ENCODE measurements around the gene LTV1. TPM values are rescaled to one million over a fixed set of nuclear protein-coding genes. Genes with fewer than 3 reads are reported as not detected.

Gene LTV1
- total RNA-seq, 1 donor from 2014 or later: 22.5 TPM

DNA sequence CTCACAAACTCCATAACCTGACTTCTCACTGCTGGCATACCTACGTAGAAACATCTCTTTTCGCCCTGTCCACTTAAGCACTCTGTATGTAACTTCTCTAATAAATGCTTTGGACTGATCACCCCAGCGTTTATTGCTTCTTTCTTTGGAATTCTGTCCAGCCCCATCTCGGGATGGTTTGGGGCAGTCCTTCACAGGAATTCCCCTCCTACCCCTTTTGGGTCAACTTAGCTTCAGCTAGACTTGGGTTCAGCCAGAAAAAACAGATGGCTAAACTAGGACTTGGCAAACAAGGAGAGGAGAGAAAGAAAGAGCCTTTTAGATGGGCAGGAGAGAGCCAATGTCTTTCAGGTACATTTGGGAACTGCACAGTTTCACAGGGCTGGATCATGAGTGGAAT is 3.9 kb upstream of the LTV1 start:
- TF ChIP-seq, protein P1, sequence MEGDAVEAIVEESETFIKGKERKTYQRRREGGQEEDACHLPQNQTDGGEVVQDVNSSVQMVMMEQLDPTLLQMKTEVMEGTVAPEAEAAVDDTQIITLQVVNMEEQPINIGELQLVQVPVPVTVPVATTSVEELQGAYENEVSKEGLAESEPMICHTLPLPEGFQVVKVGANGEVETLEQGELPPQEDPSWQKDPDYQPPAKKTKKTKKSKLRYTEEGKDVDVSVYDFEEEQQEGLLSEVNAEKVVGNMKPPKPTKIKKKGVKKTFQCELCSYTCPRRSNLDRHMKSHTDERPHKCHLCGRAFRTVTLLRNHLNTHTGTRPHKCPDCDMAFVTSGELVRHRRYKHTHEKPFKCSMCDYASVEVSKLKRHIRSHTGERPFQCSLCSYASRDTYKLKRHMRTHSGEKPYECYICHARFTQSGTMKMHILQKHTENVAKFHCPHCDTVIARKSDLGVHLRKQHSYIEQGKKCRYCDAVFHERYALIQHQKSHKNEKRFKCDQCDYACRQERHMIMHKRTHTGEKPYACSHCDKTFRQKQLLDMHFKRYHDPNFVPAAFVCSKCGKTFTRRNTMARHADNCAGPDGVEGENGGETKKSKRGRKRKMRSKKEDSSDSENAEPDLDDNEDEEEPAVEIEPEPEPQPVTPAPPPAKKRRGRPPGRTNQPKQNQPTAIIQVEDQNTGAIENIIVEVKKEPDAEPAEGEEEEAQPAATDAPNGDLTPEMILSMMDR (IDR thresholded peaks at IDR 0.05): no peak
- DNase-seq (no peak), ATAC-seq (no peak)
- no peak overlapping the region for H3K27ac ChIP-seq
- intact Hi-C loops (cut with DNase I): no loop called here
- no peaks in the 10 kb centered on the region for H3K27me3 ChIP-seq (ENCODE audit: low read depth)
- H3K4me3 ChIP-seq: no peak overlapping the region
- peaks cover 4% of the 10 kb centered on the region for H3K4me1 ChIP-seq
- H3K36me3 ChIP-seq: no peaks in the 10 kb centered on the region
- H3K9me3 ChIP-seq: no peaks in the 10 kb centered on the region

DNA sequence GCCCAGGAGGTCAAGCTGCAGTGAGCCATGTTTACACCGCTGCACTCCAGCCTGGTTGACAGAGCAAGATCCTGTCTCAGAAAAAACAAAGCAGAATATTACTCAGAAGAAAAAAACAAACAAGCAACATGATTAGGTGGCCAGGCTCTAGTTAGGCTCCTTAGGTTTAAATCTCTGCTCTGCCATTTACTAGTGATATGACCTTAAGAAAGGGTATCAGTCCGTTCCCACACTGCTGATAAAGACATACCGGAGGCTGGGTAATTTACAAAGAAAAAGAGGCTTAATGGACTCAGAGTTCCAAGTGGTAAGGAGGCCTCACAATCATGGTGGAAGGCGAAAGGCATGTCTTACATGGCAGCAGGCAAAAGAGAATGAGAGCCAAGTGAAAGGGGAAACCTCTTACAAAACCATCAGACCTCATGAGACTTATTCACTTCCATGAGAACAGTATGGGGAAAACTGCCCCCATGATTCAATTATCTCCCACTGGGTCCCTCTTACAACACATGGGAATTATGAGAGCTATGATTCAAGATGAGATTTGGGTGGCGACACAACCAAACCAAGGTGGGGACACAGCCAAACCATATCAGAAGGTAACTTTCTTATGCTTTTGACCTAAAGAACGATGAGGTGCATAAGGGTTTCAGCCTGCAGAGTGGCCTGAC is 2.4 kb upstream of the LTV1 start:
- TF ChIP-seq, protein P1 (IDR thresholded peaks at IDR 0.05): no peak
- Histone ChIP-seq H3K4me1 (peaks cover 20% of the 10 kb centered on the region), H3K36me3 (peaks cover 13% of the 10 kb centered on the region), H3K27ac (no peak overlapping the region), H3K27me3 (ENCODE audit: low read depth) (no peaks in the 10 kb centered on the region), H3K9me3 (no peaks in the 10 kb centered on the region), H3K4me3 (no peak overlapping the region)
- no peak for ATAC-seq
- intact Hi-C loops (cut with DNase I): no loop called here
- DNase-seq: no peak

DNA sequence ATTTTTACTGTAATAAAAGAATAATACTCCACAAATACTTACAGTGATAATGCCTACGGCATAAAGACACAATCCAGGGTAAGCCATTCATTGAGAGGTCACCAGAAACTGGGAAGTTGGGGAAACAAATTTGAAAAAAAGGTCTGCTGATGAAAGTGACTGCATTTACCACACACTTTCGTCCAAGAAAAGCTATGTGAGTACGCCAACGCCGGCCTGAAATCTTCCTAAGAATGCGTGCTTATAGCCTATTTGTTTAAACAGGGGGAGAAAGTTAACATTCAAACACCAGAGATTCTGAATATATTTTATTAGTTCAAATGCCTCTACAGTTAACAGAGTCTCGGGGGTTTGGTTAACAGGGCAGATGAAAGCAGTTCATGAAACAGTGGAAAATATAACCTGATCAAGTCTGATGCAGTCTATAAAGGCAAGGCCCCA is 657 bp upstream of the LTV1 start:
- DNase-seq: no peak
- H3K27me3 ChIP-seq (ENCODE audit: low read depth): no peaks in the 10 kb centered on the region
- intact Hi-C loops (cut with DNase I): no loop called here
- ATAC-seq: peak in 1 of 2 donors; percentile 51
- peak overlapping the region; percentile 95 for H3K27ac ChIP-seq
- no peaks in the 10 kb centered on the region for H3K9me3 ChIP-seq
- H3K36me3 ChIP-seq: peaks cover 31% of the 10 kb centered on the region
- peak overlapping the region; percentile 81 for H3K4me3 ChIP-seq
- peaks cover 20% of the 10 kb centered on the region for H3K4me1 ChIP-seq
- TF ChIP-seq, protein P1 (IDR thresholded peaks at IDR 0.05): no peak

DNA sequence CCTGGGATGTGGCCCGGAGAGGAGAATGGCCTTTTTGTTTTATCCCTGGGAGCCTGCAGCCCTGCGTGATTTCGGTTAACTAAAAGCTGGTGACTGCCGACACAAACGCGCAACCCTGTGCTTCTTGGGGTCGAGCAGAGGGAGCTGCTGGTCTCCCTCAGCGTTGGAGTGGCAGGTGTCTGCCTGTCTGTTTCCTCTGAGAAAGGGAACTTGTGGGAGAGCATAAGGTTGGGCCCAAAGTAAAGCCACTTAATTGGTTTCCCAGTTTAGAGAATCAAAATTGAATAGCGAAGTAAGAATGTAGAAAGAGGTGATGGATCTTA is 500 bp downstream of the LTV1 start:
- H3K36me3 ChIP-seq: peaks cover 42% of the 10 kb centered on the region
- intact Hi-C loops (cut with DNase I): no loop called here
- no peaks in the 10 kb centered on the region for H3K9me3 ChIP-seq
- ATAC-seq (peak in 1 of 2 donors; percentile 3), DNase-seq (no peak)
- H3K27ac ChIP-seq: peak overlapping the region; percentile 95
- TF ChIP-seq, protein P1 (IDR thresholded peaks at IDR 0.05): no peak
- peak overlapping the region; percentile 81 for H3K4me3 ChIP-seq
- peaks cover 20% of the 10 kb centered on the region for H3K4me1 ChIP-seq
- H3K27me3 ChIP-seq (ENCODE audit: low read depth): no peaks in the 10 kb centered on the region

DNA sequence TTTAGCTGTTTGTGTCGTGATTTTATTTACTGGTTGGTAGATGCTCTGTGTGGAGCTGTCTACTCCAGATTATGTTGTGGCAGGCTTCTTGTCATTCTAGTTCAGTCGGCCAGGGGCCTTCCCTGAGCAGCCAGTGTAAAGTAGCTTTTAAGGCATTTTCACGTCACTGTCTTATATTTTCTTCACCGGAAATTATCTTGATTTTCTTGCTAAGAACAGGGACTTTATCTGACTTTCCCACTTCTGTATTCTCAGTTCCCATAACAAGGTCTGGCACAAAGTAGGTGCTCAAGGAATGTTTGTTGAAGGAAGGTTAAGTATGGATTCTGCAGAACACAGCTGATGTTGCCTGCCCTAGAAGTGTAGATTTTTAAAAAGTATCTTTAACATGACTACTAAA is 868 bp downstream of the LTV1 start:
- no peaks in the 10 kb centered on the region for H3K9me3 ChIP-seq
- H3K36me3 ChIP-seq: peaks cover 46% of the 10 kb centered on the region
- TF ChIP-seq, protein P1 (IDR thresholded peaks at IDR 0.05): no peak
- intact Hi-C loops (cut with DNase I): no loop called here
- ATAC-seq: no peak
- peaks cover 20% of the 10 kb centered on the region for H3K4me1 ChIP-seq
- no peak for DNase-seq
- H3K27ac ChIP-seq: peak overlapping the region; percentile 95
- no peaks in the 10 kb centered on the region for H3K27me3 ChIP-seq (ENCODE audit: low read depth)
- H3K4me3 ChIP-seq: peak overlapping the region; percentile 81

Data from lower lobe of right lung (tissue), 2 donors.